Breast epithelium (tissue), 3 donors: ENCODE results near the gene COQ9.

Source experiments
- CTCF ChIP-seq, 3 donors: fragments of 450-650 bp; IDR thresholded peaks; one replicate each; pipeline ENCODE4 v1.5.1; 2016 to 2017; ENCODE audit warnings: antibody characterized with exemption in 3 of 3, mild to moderate bottlenecking in 3 of 3, moderate library complexity in 3 of 3
- POLR2A ChIP-seq: fragments of 450-650 bp; IDR thresholded peaks from one replicate; pipeline ENCODE4 v1.6.1; 2016; ENCODE audit warnings: antibody characterized with exemption, mild to moderate bottlenecking, moderate library complexity

- TF ChIP-seq CTCF (IDR thresholded peaks at IDR 0.05) (no peak), POLR2A (no peak)
These were observed 43.1 kb upstream of the COQ9 start, which contains the start of gene CCL17 for GRCh38 chr16:57403965-57404817.
